ENCODE measurements around the gene RASSF4.

- TF ChIP-seq GATA2 (IDR thresholded peaks at IDR 0.05; ENCODE audit: low read depth, low read length): no peak
- no peak for TF ChIP-seq GATA3 (IDR thresholded peaks at IDR 0.05; ENCODE audit: low read depth, low read length)
These were observed 31.1 kb upstream of the RASSF4 start for GRCh38 chr10:44928462-44928861.

Measured in SH-SY5Y (cell line).